Right renal cortex interstitium (tissue), 3 donors: ENCODE measurements around the gene CDC42BPA. TPM values are rescaled to one million over a fixed set of nuclear protein-coding genes. Genes with fewer than 3 reads are reported as not detected.

Experiments used
- DNase-seq, 3 donors: peaks; one replicate each; pipeline ENCODE4 v3.0.0-alpha.2; 2013; ENCODE audit warnings: low read depth in 3 of 3, low spot score in 2 of 3
- polyA plus RNA-seq, 3 donors: library from polyadenylated mRNA; unstranded; fragments of 120-200 nt; gene quantifications; one replicate each; pipeline ENCODE4 v1.2.1, GENCODE V29; 2013; ENCODE audit not compliant: insufficient read length in 3 of 3

The CDC42BPA gene
- polyA plus RNA-seq, 3 donors: 38.7 to 44.7 (median 39.6) TPM

DNA sequence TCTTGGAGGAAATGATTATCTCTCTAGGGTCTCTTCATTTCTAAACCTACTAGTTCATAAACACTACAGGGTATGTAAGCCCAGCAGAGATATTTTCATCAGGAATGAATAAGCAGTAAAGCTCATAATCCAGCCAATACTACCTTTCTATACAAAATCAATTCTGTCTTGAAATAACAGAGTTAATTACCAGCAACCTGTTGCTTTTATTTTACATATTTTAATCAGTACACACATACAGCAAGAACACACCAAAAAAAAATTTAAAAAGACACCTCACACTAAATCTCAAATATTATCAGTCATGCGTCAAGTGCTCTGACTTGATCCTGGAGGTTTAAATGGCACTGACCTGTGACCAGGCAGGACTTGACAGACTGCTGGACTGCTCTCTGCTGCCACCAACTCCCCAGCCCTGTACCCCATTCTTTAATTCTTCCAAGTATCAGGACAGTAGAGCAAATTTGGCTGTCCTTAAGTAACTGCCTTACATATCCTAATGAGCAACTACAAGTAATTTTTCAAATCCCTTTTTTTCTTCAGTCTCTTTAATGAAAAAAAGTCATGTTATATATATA lies 98.5 kb downstream of the CDC42BPA start:
- DNase-seq: no peak

DNA sequence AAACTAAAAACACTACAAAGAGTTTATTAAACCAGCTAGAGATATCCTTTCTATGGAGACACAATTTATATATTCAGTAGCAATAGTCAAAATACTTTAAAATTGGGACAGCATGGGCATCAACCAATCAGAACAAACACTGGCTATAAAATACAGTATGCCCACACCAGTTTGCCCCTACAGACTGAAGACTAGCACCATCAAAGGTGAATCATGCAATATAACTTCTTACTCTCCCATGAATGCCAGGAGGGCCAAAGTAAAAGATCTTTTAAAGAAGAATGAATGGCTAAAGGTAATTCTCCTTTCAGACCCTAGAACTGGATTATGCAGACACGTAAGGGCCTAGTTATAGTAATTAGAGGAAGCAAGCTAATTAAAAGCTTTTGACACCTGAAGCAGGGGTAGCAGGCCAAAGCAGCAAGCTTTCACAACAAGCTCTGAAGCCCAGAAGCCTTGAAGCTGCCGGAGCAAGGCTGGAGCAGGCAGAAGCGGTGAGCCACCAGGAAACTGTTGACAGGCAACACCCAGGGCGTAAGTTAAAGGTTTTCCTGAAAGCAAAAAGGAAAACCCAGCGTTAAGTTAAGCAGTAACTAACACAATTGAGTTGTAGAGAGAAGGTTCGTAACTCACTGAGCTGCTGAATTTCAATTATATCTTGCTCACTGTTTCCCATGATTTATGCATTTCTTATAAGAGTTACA lies 99.3 kb downstream of the CDC42BPA start:
- no peak for DNase-seq

DNA sequence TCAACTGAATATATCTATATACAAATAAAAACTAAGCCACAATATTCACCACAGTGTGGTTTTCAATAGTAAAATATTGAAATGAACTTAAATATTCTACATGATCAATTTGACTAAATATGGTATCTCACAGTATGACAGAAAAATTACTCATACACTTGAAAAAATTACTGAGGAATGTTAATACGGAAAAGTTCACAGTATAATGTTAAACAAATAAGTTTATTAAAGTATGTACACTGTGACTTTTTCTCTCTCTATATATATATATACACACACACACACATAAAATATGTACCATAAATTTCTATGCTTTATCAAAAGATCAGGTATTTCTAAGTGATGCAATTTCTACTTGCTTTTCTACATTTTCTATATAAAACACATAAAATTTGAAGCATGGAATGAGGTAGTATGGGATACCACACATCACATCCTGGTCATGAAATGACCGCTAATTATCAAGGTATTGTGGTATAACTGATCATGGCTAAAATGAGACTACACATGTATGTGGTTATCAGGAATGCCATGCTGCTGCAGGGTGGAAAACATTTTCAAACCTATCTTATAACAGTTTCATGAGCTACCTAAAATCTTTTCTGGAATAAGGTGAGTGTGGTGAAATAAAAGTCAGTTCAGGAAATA lies 102.3 kb downstream of the CDC42BPA start:
- DNase-seq: no peak

DNA sequence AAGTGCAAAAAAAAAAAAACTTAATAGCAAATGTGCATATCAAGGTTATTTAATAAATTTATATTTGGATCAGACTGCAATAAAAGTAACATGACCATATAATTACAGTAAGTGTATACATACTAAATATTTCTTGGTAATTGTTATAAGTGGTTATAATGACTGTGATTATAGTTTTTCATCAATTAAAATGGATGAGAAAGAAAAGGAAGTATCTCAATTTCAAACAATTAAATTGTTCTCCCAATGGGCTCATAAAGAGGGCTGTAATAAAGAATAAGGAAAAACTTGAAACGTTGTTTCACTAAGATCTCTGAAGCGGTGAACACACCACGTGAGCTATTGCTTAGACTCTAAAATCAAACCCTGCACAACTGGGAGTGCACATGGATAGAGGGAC lies 104.1 kb downstream of the CDC42BPA start:
- no peak for DNase-seq

DNA sequence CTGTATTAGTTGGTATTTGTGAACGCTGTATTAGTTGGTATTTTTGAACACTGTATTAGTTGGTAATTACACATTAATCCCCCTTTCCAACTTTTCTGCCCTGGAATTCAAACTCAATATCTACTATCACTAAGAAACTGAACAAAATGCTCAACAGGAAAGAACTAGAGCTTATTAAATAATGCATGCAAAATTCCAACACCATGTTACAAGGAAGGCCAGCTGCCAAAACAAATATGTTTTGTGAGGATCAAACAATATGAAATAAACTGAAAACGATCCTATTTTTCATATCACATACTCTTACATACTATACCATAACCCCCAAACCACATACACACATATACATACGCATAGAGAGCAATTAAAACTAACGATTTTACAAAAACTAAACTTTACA lies 104.9 kb downstream of the CDC42BPA start:
- no peak for DNase-seq

DNA sequence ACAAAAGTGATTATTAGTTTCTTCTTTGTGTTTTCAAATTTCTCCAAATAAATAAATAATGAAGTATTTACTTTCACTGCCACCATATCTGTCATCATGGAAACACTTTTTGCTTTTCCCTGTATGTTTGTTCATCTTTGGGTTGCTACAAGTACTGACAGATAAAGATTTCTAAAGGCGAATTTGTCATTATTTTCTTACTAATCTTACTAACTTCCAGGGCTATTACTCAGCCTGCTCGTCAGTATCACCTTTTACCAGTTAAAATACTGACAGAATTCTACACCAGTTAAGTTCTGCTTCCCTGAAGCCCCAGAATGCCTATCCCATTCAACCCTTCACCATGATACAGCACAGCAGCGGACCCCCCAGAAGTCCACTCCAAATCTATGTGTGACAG lies 106.1 kb downstream of the CDC42BPA start:
- DNase-seq: no peak

DNA sequence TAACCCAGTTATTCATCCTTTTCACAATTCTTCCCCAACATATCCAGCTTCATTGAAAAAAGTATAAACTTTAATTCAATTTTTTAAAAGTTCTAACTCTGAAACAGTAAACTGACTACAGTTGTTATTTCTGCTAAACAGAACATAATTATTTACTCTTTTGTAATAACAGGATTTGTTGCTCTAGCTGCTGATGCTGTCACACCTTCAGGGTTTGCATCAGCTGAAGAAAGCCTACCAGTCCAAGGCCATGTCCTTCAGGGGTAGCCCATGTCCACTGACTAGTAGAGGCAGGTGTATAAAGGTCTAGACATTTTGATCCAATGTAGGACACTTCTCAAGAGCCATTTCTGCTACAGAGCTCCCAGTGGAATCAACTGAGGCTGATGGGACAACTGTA lies 107.7 kb downstream of the CDC42BPA start:
- no peak for DNase-seq

DNA sequence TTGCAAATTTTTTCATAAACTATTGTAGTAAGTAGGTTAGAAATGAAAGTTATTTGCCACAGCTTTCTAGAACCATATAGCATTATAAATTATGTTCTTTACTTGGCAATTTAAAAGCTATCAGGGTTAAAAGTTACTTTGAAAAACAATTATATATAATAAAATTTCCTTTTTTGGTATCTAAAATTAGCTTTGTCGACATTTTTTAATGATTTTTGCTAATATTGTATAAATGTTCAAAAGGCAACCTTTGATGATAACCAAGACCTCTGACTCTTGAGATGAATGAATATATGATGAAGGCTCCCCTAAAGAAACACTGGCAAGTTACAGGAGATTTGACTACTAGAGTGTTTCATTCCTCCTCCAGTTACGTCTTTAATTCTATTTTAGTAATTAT lies 121.2 kb downstream of the CDC42BPA start:
- DNase-seq: no peak

DNA sequence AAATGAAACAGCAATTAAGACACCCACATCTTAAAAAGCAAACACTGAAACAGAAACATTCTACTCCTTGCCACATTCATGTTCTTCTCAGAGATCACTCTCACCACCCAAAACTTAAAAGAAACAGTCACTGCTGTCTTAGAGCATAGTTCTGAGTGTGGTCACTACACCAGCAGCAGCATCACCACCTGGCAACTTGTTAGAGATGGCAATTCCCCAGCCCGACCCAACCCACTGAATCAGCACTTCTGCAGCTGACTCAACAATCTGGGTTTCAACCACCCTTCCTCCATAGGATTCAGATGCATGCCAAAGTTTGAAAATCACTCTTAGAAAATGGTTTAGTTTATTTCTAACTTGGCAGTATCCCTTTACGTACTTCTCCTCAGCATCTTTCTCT lies 126.1 kb downstream of the CDC42BPA start:
- no peak for DNase-seq

DNA sequence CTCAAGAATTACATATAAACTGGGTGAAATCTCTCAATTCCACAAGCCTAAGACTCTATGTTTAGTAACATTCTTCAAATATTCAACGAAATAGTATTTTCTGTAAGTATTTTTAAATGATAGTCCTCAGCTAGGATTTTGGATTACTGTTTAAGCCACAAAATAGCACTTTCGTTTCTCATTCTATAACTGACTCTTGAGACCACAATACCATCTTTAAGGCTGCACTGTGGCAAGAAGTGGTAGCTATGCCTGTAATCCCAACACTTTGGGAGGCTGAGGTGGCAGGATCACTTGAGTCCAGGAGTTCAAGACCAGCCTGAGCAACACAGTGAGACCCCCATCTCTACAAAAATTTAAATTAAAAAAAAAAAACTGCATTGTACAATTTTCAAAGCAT lies 126.7 kb downstream of the CDC42BPA start:
- no peak for DNase-seq

DNA sequence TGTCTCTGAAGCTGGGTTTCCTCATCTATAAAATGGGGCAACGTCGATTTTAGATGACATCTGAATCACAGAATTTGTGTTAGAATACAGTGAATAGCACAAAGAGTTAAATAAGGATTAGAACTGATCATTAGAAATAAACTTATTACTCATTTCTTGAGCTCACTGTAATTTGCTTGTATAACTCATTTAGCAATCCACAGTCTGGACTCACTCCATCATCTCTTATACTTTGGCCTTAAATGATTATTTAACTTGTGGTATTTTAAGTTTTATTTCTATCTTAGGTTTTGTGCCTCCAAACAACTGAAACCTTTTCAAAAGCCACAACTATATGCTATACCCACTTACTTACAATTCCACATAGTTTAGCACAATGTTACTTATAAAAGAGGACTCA lies 128.0 kb downstream of the CDC42BPA start:
- no peak for DNase-seq

DNA sequence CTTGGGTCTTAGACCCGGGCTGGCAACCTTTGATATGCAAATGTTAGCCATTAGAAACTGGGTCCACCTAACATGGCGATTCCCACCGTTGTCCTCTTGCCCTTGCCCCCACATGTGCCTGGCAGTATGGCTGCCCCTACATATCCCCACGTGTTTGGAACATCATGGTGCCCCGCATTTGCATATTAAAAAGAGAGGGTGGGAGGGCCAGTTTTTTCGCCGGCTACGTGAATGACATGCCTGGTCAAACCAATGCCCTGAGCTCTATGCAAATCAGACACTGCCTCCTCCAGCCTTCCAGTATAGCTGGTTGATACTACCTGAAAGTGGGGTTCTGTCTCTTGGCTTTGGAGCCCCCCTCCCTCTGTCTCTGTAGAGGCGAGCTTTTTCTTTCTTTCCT lies 133.0 kb downstream of the CDC42BPA start:
- no peak for DNase-seq

DNA sequence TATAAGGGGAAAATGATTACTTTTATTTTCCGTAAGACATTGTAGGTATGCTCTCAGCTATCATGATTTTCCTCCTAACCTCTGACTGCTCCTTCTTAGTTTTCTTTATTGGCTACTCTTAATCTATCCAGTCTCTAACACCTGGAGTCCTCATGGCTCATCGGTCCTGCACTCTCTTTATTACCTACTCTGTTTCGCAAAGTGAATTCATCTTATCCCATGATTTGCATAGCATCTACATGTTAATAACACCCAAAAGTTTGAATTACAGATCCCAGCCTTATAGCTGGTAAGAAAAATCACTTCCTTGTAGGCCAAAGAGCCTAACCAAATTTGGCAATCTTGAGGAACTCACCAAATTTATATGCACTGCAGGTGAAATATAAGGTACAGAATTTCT lies 136.3 kb downstream of the CDC42BPA start:
- DNase-seq: no peak

DNA sequence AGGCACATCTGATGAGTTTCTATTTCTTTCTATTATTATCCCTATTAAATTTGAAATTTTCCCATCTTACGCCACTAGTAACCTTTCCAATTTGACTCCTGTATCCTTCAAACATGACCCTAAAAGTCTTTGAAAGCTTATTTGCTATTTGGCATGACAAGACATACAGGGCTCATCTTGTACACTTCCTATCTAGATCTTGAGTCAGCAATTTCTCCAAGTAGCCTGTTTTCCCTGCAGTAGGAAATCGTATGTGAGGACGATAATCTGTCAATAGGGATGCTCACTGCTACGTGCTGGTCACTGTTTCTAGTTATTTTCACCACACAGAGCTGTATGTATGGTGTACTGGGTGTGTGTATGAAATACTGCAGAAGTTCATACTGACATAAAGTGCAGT lies 142.7 kb downstream of the CDC42BPA start:
- no peak for DNase-seq

DNA sequence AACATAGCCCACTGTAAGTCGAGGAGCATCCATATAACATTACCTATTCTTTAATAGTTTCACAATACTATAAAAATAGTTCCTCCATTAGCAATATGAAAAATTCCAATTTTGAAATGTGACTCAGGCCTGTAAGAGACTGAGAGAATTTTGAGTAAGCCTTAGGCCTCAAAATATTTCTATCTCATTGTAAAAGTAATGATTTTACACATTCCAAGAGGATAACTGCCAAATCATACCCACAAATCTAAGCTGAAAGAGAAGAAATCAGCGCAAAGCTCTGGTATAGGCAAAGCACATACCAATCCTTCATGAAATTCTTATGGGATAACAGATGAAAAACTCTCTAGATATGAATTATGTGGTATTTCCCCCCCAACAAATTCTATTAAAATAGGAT lies 144.1 kb downstream of the CDC42BPA start:
- DNase-seq: no peak

DNA sequence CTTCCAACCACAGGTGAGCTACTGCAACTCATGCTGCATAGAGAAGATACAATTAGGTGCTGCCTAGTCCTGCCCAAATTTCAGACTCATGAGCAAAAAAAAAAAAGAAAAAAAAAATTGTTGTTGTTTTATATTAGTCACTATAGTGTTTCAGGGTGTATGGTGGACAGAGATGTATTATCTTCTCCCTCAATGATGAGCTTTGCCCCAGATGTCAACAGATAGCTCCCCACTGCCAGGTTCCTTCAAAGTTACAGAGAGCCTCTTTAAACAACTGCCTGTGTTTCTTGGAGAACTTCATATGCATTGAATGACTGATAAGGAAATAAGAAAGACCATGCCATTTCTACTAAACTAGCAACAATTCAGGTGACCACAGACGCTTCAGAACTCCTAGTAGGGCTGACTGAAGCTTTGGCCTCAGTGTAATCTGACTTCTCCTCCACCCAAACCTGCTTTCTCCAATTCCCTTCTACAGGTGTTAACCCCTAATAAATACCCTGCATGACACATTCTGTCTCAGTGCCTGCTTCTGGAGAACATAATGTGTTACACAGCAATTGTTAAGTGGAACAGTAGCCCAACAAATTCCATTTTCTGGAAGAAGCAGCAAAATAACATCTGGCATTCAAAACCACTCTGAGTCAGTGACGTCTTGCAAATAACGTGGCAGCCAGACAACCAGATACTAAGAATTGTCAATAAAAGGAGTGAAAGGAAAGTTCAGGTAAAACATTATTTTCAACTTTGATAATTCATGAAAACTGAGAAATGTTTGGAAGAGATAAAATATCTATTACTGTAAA lies 147.7 kb downstream of the CDC42BPA start:
- DNase-seq: no peak

DNA sequence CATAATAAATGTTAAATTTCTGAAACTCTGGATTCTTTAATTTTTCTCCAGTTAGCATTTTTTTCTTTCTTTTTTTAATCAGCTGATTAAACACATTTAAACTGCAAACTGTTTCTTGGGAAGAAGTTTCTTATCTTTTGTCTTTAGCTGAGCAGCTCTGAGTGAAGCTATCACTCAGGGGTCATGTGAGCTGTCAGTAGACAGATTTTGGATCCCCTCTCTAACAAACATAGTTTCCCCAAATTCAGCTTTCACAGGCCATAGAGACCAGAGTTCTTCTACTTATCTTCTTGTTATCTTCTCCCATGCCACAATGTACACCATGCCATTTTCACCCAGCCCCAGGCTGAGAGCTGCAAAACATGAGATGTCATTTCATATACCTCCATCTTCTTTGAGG lies 148.9 kb downstream of the CDC42BPA start:
- no peak for DNase-seq

DNA sequence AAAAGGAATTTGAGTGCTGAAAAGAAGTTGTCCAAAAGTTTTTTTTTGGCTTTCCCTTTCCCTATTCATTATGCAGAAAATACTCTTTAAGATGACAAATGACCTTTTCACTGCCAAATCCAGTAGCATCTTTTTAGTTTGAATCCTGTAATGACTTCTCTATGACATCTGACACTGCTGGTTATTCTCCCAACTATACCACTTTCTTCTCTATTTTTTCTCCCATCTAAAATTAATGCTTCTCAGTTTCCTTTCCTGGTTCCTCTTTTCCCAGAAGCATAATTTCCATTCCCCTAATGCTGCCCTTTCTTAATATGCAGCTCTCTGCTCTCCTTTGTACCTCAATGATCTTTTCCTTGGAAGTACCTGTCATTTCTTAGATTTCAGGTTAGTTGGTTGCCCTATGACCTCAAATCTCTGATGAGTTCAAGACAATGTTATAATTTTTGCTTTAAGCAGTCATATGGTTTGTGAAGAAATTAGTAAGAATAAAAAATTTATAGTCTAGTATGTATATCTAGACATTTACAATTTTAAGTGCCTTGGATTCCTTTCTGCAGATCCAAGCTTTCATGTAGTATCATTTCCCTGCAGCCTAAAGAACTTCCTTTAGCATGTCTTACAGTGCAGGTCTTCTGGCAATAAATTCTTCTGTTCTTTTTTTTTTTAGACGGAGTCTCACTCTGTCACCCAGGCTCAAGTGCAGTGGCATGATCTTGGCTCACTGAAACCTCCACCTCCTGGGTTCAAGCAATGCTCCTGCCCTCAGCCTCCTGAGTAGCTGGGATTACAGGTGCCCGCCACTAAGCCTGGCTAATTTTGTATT lies 150.8 kb downstream of the CDC42BPA start:
- no peak for DNase-seq

DNA sequence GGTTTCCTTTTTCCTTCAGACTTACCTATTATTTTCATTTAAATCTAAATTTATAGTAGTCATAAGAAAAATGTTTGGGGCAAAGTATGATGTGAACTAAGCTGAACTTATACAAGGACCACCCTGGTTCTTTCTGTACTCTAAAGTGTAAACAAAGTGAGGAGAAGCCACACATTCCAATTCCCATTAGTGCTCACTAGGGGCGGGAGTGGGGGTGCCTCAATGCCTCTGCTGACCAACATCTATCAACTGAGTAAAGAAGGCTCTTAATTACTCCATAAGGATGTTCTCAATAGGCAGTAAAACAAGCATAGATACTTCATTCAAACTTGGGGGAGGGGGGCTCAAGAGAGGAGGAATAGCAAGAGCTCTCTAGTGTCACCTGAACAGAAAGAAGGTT lies 151.7 kb downstream of the CDC42BPA start:
- no peak for DNase-seq

DNA sequence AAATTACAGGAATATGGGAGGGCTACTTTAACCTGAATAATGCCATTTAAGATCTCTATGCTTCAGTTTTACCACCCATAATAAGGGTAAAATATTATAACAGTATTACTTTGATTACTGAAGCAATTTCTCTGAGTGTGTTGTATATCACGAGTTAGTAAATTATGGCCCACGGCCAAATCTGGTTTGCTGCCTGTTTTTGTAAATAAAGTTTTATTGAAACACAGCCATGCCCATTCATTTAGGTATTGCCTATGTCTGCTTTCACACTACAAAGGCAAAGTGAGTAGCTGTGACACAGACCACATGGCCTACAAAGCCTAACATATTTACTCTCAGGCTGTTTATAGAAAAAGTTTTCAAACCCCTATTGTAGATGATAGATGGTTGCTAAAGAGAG lies 156.8 kb downstream of the CDC42BPA start:
- no peak for DNase-seq

DNA sequence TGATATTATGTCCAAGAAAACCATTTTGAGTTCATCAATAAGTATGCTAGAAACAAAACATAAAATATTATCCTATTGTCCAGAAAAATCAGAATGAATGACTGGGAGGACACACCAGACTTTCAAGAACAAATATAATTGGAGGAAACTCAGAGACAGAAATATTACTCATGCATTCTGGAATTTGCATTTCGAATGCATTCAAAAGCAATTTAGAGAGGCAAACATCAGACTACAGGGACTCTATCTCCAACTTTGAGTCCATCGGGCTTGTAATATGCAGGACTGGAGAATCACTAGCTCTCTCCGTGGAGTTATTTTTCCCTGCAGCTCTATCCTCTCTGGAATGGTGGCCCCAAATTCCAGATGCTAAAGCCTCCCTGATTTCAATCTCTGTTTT lies 161.8 kb downstream of the CDC42BPA start:
- DNase-seq: no peak
